Activated T-helper 9 cell treated with anti-CD3 and anti-CD28 coated beads, Interleukin-2, amount 50 U/mL, for 16 hours (primary cell): ENCODE results near the gene SERAC1.

Experiments
- DNase-seq: peaks from one replicate; pipeline ENCODE4 v3.0.0-alpha.2; 2020; ENCODE audit warnings: low read depth

Gene SERAC1

GRCh38 chr6:158121335-158121734, 46.7 kb downstream of the SERAC1 start:
- no peak for DNase-seq

GRCh38 chr6:158118886-158119285, 49.2 kb downstream of the SERAC1 start:
- no peak for DNase-seq

- no peak for DNase-seq
These were observed 52.6 kb downstream of the SERAC1 start for GRCh38 chr6:158115508-158115907.

GRCh38 chr6:158115102-158115501, 53.0 kb downstream of the SERAC1 start:
- DNase-seq = no peak

DNA sequence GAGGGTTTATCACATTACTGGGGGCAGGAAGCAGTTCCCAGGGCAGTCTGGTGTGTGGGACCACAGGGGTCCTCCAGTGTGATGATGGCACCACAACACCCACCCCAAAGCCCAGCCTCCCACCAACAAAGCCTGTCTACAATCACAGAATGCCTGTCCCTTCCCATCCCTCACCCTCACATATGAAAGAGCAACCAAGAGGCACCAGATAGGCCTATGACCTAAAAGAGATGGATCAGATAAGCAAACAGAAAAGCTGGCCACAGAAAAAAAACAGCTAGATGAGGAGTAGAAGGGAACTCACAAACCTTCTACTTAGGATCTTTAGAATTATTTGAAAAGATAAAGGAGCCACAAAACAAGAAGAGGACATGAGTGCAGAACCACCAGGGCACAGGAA, 54.3 kb downstream of the SERAC1 start:
- DNase-seq = no peak

- no peak for DNase-seq
These were observed 56.1 kb downstream of the SERAC1 start for GRCh38 chr6:158111987-158112386.

GRCh38 chr6:158110986-158111385, 57.1 kb downstream of the SERAC1 start:
- no peak for DNase-seq

DNA sequence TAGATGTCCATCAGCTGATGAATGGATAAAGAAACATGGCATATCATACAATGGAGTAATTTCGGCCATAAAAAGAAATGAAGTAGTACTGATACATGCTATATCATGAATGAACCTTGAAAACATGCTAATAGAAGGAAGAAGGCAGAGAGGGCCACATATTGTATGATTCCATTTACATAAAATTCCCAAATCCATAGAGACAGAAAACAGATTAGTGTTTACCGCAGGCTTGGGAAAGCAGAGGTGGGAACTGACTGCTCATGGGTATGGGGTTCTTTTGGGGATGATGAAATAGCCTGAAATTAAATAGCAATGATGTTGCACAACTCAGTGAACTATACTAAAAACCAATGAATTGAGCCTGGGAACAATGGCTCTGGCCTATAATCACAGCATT, 58.3 kb downstream of the SERAC1 start:
- no peak for DNase-seq

- DNase-seq = no peak
These were observed 63.4 kb downstream of the SERAC1 start for GRCh38 chr6:158104696-158105095.

- no peak for DNase-seq
These were observed 64.8 kb downstream of the SERAC1 start for GRCh38 chr6:158103228-158103627.

DNA sequence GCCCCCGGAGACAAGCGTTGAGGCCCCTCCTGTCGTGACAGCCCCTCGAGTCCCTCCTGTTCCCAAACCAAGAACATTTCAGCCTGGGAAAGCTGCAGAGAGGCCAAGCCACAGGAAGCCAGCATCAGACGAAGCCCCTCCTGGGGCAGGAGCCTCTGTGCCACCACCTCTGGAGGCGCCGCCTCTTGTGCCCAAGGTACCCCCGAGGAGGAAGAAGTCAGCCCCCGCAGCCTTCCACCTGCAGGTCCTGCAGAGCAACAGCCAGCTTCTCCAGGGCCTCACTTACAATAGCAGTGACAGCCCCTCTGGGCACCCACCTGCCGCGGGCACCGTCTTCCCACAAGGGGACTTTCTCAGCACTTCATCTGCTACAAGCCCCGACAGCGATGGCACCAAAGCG, 72.4 kb downstream of the SERAC1 start:
- DNase-seq = no peak

GRCh38 chr6:158095031-158095430, 73.0 kb downstream of the SERAC1 start:
- DNase-seq = no peak

GRCh38 chr6:158092806-158093205, 75.3 kb downstream of the SERAC1 start:
- no peak for DNase-seq

DNA sequence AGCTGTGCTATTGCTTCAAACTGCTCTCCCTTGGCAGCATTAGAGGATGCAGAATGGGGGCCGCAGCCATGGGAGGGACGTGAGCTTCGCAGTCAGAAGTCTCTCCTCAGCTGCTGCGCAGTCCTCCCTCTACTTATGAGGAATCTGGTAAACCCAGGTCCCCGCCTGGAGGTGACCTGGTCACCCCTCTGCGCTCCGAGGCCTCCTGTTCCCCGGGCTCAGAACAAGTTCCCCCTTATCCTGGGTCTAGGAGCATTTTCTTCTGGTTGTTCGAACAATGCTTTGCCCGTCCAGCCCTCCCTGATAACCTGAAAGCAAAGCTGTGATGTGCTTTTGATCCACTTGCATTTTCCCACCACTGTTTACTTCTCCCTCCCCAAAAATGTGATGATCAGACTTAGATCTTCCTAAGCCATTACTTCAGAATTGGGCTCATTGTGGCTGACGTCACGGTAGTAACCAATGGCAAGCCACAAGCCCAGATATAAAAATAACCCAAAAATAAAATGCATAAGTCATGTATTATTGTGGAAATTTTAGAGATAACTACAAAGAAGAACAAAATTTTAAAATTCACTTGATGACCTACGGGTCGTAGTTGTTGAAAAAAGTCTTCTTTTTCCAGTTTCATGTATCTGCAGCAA, 80.7 kb downstream of the SERAC1 start:
- no peak for DNase-seq

DNA sequence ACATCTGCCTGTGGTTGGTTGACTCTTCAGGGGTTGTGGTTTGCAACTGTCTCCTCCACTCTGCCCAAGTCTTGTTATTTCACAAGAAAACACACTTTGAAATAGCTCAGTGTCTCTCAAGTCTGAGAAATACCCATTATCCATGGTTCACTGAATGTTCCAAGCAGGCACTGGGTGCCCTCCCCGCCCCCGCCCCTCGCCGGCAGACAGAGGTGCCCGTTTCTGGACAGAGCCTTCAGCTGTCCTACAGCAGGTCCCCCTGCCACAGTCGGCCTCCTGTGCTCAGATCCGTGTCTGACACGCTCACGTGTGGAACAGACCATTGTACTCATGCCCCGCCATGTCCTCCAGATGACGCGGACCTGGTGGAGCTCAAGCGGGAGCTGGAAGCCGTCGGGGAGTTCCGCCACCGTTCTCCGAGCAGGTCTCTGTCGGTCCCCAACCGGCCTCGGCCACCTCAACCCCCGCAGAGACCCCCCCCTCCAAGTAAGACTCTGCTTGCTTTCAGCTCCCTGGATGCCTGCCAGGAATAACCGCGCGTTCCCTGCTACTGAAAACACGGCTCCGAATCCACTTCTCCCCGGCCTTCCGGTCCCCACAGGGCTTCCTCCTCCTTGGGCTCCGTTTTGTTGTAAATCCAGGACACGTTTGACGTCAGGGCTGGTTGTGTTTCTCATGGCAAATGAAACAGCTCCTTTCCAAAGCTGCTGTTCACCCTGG, 81.4 kb downstream of the SERAC1 start:
- DNase-seq = no peak

- DNase-seq = no peak
These were observed 82.0 kb downstream of the SERAC1 start for GRCh38 chr6:158086054-158086503.

DNA sequence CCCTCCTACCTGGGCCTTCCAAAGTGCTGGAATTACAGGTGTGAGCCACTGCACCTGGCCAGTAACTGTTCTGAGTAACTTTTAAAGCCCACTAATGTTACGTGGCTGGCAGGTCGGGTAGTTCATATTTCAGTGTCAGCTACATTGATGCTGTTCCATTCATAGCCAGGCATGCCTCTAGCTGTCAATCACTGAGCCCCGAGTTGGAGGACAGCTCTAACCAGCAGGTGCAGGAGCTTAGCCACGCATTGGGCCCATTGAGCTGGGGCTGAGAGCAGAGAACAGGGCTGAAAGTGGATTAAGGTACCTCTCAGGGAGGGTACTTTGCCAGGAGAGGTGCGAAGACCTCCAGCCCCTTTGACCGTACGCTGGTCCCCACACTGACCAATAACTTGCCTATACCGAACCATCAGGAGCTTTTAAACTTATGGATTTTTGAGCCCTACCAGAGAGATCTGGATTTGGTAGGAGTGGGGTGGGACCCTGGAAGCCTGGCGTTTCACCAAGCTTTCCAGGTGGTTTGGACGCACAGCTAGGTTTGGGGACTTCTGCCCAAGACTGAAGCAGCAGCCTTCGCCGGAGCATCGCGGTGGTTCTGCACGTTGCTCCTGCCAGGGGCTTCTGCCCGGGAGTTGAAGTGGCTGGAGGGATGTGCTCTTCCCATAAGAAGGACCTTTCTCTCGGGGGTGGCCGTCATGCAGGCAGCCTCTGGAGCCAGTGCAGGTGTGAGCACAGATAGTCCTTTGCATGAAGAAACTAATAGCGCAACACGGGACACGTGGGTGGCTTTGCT, 82.6 kb downstream of the SERAC1 start:
- no peak for DNase-seq

DNA sequence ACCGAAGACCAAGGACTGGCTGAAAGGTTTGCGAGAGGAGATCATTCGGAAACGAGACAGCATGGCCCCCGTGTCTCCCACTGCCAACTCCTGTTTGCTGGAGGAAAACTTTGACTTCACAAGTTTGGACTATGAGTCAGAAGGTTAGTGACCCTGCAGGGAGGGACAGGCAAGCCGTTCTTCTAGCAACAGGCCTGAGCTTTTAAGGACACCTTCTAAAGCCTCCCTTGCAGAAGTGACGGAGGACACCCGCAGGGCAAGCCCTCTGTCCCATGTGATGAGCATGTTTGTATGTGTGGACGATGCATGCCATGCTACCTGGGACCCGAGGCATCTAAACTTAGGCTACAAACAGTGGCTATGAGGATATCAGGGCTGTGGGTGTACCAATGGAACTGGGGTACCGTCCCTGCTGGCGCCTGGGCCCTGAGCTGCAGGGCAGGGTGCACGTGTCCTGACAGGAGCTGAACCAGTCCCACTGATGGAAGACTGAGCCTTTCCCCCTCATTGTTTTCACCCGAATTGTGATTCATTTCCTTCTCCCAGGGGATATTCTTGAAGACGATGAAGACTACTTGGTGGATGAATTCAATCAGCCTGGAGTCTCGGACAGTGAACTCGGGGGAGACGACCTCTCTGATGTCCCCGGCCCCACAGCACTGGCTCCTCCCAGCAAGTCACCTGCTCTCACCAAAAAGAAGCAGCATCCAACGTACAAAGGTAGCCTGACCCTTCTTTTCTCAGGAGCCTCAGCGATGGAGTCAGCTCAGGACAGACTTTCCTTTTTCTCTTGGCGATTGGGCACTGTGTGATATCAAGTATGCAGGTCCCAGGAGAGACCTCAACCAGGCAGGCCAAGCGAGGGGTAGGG, 84.4 kb downstream of the SERAC1 start:
- no peak for DNase-seq

DNA sequence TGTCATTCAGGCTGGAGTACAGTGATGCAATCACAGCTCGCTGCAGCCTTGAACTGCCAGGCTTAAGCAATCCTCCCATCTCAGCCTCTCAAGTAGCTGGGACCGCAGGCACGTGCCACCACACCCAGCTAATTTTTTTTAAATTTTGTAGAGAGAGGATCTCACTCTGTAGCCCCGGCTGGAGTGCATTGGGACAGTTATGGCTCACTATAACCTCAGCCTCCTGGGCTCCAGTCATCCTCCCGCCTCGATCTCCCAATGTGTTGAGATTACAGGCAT, 86.5 kb downstream of the SERAC1 start:
- DNase-seq = no peak

DNA sequence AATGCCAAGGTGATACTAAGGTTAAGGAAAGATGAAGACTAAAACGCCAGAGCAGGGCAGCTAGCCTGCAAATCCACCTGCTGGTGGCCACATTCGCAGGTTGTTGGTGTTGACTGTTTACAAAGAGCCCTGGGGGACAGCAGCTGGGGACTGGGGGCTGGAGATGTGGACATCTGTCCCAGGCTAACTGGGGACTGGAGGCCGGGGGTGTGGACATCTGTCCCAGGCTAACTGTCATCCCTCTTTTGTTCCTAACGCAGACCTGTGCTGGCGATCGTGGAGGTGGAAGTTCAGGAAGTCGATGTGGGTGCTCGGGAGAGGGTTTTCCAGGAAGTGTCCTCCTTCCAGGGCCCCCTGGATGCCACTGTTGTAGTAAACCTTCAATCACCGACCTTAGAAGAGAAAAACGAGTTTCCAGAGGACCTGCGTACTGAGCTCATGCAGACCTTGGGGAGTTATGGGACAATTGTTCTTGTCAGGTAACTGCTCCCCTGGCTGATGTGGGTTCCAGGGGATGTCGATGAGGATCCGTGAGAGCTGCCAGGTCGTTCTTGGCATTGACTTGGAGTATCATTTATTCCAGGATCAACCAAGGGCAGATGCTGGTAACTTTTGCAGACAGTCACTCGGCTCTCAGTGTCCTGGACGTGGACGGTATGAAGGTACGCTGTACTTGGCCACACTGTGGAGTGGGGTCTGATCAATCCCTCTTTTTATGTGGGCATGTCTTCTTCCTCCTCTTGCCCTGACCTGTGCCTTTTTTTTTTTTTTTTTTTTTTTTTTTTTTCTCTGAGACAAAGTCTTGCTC, 87.0 kb downstream of the SERAC1 start:
- no peak for DNase-seq

DNA sequence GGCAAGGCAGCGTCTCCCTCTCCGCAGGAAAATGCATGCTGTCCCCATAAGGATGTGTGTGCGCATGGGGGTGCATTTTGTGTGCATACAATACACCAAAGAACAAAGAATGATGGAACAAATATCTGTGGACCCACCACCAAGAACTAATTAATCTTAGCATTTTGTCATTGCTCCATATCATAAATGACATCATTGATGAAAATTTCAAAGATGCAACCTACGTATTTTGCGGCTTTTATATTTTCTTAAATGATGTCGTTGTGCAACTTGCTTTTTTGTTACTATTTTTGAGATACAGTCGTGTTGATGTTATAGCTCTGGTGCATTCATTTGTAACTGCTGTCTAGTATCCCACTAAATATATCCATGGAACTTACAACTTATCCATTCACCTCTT, 89.7 kb downstream of the SERAC1 start:
- no peak for DNase-seq
